SKM-1 (cell line): ENCODE data around the gene SPINK5.

Source experiments
- DNase-seq: peaks from one replicate; lab custom pipeline; 2025; ENCODE audit not compliant: unreplicated experiment; lab: John Stamatoyannopoulos, UW

The SPINK5 gene

GRCh38 chr5:148091991-148092964 lies 28.5 kb downstream of the SPINK5 start:
- DNase-seq: no peak

GRCh38 chr5:148094336-148094735 lies 30.6 kb downstream of the SPINK5 start:
- no peak for DNase-seq

GRCh38 chr5:148104226-148104625 lies 40.4 kb downstream of the SPINK5 start:
- DNase-seq: no peak

GRCh38 chr5:148107608-148108007 lies 43.8 kb downstream of the SPINK5 start:
- no peak for DNase-seq

DNA sequence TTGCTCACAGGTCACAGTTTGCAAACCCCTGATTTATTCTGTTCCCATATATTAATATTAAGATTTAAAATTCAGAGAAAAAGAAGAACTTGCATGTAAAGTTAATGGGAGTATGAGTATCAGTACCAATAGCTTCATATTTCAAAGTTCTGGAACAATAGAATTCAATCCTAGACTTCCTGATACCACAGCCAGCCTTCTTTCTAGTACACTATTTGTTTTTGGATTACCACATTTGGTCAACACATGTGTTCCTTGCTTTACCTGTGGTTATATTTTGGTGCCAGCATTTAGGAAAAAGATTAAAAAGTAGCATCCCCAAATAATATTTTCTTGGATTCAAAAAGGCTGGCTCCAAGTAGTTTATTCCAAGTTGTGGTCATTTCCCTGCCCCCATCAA lies 49.5 kb downstream of the SPINK5 start:
- no peak for DNase-seq

GRCh38 chr5:148120317-148120716 lies 56.5 kb downstream of the SPINK5 start:
- DNase-seq: no peak

DNA sequence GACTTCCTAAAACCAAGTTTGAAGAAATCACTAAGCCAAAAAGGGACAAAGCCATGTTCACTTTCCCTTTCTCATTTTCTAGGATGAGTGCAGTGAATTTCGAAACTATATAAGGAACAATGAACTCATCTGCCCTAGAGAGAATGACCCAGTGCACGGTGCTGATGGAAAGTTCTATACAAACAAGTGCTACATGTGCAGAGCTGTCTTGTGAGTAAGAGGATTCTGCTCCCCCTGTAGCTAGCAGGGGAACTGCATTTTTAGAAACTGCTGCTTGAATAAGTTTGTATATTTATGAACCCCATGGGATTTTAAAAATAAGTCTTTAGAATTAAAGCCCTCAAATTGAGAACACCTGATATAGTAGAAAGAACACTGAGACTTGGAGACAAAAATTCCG lies 61.9 kb downstream of the SPINK5 start:
- DNase-seq: peak; percentile 16

DNA sequence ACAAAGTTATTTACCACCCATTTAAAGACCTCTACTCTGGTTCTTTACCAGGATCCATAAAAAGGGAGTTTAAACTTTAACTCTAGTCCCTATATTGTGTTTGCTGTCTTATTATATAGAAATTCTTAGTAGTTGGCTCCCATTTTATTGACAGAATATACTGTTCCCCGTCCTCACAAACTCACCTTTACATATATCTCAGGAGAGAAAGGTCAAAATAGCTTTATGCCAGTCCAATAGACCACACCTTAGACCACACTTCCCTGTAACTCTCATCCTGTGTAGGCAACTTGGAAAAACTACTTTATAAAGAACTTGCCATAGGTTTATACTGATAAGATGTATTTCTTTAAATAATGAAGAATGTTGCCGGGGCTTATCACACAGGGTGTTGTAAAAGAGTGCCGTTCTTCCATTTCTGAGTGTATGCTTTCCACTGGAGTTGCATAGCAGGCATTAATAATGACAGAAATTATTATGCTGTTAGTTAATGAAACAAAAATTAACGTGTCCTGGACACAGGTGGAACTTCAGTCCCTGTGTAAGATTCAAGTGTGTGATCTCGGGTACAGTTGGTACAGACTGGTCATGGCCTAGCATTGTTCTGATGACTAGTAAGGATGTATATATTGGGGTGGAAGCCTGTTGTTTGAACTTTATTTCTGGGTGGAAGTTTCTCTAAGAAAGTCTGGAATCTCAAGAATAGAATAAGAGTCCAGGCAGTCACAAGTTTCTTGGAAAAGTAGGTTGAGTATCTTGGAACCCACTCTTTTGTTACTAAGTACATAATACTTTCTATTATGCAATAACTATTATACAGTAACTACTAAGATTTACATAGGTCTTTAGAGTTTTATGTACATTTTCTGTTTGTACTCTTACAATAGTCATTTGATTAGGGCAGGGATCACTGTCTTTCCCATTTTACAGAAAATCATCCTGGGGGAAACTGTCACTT lies 71.6 kb downstream of the SPINK5 start:
- no peak for DNase-seq

DNA sequence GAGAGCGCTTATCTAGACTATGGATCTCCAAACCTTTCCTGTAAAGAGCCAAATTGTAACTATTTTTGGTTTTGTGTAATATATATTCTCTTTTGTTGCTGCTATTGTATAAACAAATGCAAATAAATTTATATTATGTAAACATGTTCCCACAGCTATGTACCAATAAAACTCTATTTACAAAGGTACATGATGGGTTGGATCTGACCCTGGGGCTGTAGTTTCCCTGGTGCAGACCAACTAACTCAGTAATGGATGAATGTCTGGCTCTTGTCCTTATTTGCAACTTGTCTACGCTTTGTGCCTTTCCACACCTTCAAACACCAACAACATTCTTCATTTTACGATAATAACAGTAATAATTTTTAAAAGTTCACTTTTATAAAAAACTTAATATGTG lies 77.1 kb downstream of the SPINK5 start:
- DNase-seq: no peak

GRCh38 chr5:148141645-148142044 lies 77.9 kb downstream of the SPINK5 start:
- no peak for DNase-seq

- DNase-seq: no peak
These were observed 82.1 kb downstream of the SPINK5 start for GRCh38 chr5:148145916-148146315.

DNA sequence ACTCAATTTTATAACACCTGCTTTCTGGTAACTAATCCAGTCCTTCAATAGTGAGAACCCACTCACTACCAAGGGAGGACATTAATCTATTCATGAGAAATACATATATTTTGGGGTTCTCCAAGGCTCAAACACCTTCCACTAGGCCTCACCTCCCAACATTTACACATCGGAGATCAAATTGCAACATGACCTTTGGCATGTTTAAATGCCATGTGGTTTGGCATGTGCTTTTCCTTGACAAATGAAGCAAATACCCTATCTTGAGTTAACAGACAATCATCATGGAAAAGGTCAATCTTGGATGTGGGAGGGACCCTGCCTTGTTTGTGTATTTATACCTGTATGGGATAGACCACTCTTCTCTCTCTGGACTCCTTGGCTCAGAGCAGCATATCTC lies 82.7 kb downstream of the SPINK5 start:
- no peak for DNase-seq

GRCh38 chr5:148147415-148147814 lies 83.6 kb downstream of the SPINK5 start:
- no peak for DNase-seq

GRCh38 chr5:148151872-148152271 lies 88.1 kb downstream of the SPINK5 start:
- no peak for DNase-seq

DNA sequence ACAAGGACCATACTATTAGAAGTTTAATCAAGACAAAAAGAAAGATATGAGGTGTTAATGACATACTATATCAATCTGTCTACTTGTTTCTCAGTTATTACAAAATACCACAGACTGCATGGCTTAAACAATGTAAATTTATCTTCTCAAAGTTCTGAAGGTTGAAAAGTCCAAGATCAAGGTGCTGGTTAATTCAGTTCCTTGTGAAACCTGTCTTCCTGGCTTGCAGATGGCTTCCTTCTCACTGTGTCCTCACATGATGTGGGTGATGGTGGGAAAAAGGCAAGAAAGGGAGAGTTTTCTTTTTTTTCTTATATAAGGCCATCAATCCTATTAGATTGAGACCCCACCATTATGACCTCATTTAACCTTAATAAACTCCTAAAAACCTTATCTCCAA lies 89.0 kb downstream of the SPINK5 start:
- DNase-seq: no peak

DNA sequence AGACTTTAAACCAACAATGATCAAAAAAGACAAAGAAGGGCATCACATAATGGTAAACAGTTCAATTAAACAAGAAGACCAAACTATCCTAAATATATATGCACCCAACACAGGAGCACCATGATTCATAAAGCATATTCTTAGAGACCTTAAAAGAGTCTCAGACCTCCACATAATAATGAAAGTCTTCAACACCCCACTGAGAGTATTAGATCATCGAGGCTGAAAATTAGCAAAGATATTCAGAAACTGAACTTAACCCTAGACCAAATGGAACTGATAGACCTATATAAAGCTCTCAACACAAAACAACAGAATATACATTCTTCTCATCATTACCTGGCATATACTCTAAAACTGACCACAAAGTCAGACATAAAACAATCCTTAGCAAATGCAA lies 92.8 kb downstream of the SPINK5 start:
- DNase-seq: no peak

DNA sequence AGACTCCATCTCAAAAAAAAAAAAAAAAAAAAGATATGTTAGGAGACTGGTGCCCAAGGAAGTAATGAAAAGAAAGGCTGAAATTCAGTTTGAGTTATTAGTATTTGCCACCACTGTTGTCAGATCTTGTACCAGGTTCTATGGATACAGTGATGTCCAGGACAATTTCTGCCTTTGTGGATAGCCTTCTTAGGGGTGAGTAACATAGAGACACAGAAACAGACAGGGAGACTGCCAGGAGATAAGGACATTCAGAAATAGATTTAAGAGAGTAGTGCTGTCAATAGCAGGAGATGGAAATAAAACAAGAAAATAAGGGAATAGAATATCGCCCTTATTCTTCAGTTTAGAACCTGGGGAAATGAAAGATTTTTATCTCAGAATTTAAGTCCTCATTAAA lies 98.3 kb downstream of the SPINK5 start:
- no peak for DNase-seq

DNA sequence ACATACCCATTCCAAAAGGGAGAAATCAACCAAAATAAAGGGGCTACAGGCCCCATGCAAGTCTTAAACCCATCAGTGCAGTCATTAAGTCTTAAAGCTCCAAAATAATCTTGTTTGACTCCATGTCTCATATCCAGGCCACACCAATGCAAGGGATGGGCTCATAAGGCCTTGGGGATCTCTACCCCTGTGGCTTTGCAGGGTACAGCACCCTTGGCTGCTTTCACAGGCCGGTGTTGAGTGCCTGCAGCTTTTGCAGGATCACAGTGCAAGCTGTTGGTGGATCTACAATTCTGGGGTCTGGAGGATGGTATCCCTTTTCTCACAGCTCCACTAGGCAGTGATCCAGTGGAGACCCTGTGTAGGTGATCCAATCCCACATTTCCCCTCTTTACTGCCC lies 99.6 kb downstream of the SPINK5 start:
- no peak for DNase-seq

DNA sequence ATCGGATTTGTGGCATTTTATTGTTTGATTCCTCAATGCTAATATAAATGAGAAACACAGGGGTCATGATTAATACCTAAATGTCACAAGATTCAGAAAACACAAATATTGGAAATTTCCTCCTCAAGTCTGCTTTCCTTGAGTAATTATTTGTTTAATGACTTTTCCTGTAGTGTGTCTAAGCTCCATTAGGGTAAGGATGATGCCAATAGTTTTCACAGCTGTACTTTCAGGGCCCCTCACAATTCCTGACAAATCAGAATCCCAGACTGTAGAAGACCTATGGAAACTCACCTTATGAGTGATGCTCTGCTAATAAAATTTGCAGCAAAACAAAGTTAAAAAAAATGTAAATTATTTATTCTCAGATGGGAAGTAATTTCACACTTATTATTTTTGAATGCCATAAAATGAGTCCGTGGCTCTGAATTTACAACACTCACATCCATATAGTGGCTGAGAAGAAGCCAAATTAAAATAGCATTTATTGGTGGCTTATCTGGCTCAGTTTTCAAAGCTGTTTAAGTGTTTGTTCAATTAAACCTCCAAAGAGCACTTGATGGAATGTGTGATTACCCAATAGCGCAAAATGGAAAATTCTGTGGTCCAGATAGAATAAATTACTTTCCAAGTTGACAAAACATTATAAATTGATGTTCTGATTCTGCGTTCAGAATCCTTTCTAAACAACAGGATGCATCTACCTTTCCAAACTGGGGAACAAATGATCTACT lies 102.9 kb downstream of the SPINK5 start:
- no peak for DNase-seq

DNA sequence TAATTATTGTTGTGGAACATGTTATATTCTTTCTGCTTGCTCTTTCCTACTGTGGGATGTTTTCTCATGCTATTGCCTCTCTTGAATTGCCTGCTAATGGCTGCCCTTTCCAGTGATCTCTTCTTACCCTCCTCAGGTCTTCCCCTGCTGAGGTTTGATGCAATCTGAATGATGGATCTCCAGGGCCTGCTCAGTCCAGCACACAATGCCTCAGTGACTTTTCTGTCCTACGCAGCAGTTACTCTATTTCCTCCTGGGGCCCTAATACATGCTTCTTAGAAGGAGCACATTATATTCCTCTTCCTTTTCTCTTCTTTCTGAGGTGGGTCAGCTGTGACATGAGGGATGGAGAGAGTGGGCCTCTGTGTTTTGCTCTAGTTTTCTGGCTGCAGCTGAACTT lies 104.5 kb downstream of the SPINK5 start, which contains the start of gene SPINK14:
TSS of gene SPINK14 (plus strand) at position 301 of the 400 bp plus-strand sequence. CDS start 1,187 bp downstream, outside the sequence.
- no peak for DNase-seq

DNA sequence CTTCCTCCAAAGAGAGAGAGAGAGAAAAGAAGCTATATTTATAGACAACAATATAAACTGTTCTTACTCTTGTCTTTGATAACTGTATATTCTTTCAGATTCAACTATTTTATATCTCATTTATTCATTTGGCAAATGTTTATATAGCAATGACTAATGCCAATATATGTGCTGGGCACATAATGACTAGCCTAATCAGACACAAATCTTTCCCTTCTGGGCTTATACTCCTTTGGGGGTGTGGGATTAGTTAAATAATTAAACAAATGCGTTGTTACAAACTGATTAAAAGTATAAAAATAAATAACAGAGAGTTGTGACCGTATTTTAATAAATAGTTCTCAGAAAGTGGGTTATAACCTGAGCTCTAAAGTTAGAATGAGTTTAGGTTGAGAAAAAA lies 108.6 kb downstream of the SPINK5 start:
- DNase-seq: no peak
